Measurements from ENCODE around the gene MALRD1.

MALRD1 gene

DNA sequence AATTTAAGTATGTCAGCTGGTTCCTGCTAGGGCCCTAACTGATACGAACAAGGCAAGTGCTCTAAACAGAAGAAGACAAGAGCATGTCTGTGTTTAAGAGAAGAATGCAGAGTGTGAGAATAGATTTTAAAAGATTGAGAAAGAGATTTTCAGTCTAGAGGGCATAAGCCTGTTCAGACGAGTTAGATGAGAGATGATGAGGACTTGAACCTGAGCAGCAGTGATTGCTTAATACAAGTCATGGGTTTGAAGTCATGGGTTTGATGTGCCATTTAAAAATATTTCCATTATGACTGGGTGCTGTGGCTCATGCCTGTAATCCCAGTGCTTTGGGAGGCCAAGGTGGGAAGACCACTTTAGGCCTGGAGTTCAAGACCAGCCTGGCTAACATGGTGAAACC, 658.8 kb downstream of the MALRD1 start:
- TF ChIP-seq REST (IDR thresholded peaks at IDR 0.05; ENCODE audit: insufficient read depth in 1 of 2, low read depth in 2 of 2, low read length in 2 of 2) = no peak
- TF ChIP-seq FOXP2 (optimal IDR thresholded peaks at IDR 0.05; ENCODE audit: borderline replicate concordance, extremely low read depth, extremely low read length, insufficient read depth) = no peak
- TF ChIP-seq SIN3A (IDR thresholded peaks at IDR 0.05; ENCODE audit: borderline replicate concordance, insufficient read depth, low read length) = no peak
- no peak for TF ChIP-seq TAF1 (IDR thresholded peaks at IDR 0.05; ENCODE audit: borderline replicate concordance, insufficient read depth, low read length)
- TF ChIP-seq POLR2AphosphoS5 (IDR thresholded peaks at IDR 0.05; ENCODE audit: low read depth, low read length) = no peak

DNA sequence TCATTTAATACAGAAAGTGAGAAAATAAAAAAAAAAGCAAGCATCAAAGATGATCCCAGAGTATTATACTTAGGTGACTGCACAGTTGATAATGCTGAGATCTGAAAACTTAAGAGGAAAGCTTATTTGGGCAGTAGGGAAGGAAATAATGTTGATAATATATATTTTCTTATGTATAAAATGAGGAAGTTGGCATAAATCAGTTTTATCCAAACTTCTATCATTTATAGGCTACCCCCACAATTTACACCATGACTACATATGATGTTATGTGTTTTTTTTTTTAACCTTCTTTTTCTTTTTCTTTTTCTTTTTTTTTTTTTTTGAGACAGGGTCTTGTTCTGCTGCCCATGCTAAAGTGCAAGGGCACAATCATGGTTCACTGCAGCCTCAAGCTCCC, 659.4 kb downstream of the MALRD1 start:
- TF ChIP-seq POLR2AphosphoS5 (IDR thresholded peaks at IDR 0.05; ENCODE audit: low read depth, low read length) = no peak
- TF ChIP-seq REST (IDR thresholded peaks at IDR 0.05; ENCODE audit: insufficient read depth in 1 of 2, low read depth in 2 of 2, low read length in 2 of 2) = no peak

- TF ChIP-seq TAF1 (IDR thresholded peaks at IDR 0.05; ENCODE audit: borderline replicate concordance, insufficient read depth, low read length) (no peak), FOXP2 (optimal IDR thresholded peaks at IDR 0.05; ENCODE audit: borderline replicate concordance, extremely low read depth, extremely low read length, insufficient read depth) (no peak), POLR2AphosphoS5 (IDR thresholded peaks at IDR 0.05; ENCODE audit: low read depth, low read length) (no peak), SIN3A (IDR thresholded peaks at IDR 0.05; ENCODE audit: borderline replicate concordance, insufficient read depth, low read length) (no peak), REST (IDR thresholded peaks at IDR 0.05; ENCODE audit: insufficient read depth in 1 of 2, low read depth in 2 of 2, low read length in 2 of 2) (no peak)
Measured at GRCh38 chr10:19710600-19710999, 662.0 kb downstream of the MALRD1 start.

DNA sequence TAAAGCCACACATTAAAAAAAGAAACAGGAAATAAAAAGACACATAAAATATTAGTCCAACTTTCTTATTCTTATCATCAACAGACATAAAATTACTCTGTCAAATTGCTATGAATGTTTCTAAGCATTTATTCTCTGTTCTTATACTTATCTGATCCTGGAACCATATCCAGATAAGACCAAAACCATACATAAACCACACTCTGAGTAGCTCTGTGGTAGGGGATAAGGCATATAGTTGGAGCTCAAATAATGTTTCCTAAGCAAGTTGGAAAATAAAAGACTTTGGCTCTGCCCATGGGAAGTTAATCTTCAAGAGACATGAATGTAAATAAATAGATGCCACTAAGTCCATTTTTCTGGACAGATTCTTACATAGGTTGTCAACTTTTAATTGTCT, 664.6 kb downstream of the MALRD1 start:
- TF ChIP-seq TAF1 (IDR thresholded peaks at IDR 0.05; ENCODE audit: borderline replicate concordance, insufficient read depth, low read length) = no peak
- TF ChIP-seq FOXP2 (optimal IDR thresholded peaks at IDR 0.05; ENCODE audit: borderline replicate concordance, extremely low read depth, extremely low read length, insufficient read depth) = no peak
- no peak for TF ChIP-seq REST (IDR thresholded peaks at IDR 0.05; ENCODE audit: insufficient read depth in 1 of 2, low read depth in 2 of 2, low read length in 2 of 2)
- no peak for TF ChIP-seq SIN3A (IDR thresholded peaks at IDR 0.05; ENCODE audit: borderline replicate concordance, insufficient read depth, low read length)
- no peak for TF ChIP-seq POLR2AphosphoS5 (IDR thresholded peaks at IDR 0.05; ENCODE audit: low read depth, low read length)

GRCh38 chr10:19713800-19714525, 665.4 kb downstream of the MALRD1 start:
- TF ChIP-seq REST (IDR thresholded peaks at IDR 0.05; ENCODE audit: insufficient read depth in 1 of 2, low read depth in 2 of 2, low read length in 2 of 2) = no peak
- no peak for TF ChIP-seq FOXP2 (optimal IDR thresholded peaks at IDR 0.05; ENCODE audit: borderline replicate concordance, extremely low read depth, extremely low read length, insufficient read depth)
- TF ChIP-seq SIN3A (IDR thresholded peaks at IDR 0.05; ENCODE audit: borderline replicate concordance, insufficient read depth, low read length) = no peak
- TF ChIP-seq TAF1 (IDR thresholded peaks at IDR 0.05; ENCODE audit: borderline replicate concordance, insufficient read depth, low read length) = no peak
- no peak for TF ChIP-seq POLR2AphosphoS5 (IDR thresholded peaks at IDR 0.05; ENCODE audit: low read depth, low read length)

Measured in PFSK-1 (cell line).